Epithelial cell of prostate (primary cell): ENCODE data around the gene P2RY2.
A peak's percentile ranks its signal among the peaks of the same experiment; 100 is the strongest.

Experiments used
- DNase-seq: peaks from one replicate; pipeline ENCODE4 v3.0.0-alpha.2; 2011; ENCODE audit warnings: low read depth, low spot score
- H3K27ac ChIP-seq: fragments of 450-650 bp; 2 replicates; pipeline ENCODE4 v1.5.1; 2017; ENCODE audit warnings: mild to moderate bottlenecking

The P2RY2 gene

GRCh38 chr11:73237471-73238290 is 19.6 kb downstream of the P2RY2 start:
- no peak for DNase-seq
- H3K27ac ChIP-seq = no peak overlapping the region

- H3K27ac ChIP-seq = no peak overlapping the region
- DNase-seq = no peak
Observed at GRCh38 chr11:73239111-73239521, 21.0 kb downstream of the P2RY2 start.

DNA sequence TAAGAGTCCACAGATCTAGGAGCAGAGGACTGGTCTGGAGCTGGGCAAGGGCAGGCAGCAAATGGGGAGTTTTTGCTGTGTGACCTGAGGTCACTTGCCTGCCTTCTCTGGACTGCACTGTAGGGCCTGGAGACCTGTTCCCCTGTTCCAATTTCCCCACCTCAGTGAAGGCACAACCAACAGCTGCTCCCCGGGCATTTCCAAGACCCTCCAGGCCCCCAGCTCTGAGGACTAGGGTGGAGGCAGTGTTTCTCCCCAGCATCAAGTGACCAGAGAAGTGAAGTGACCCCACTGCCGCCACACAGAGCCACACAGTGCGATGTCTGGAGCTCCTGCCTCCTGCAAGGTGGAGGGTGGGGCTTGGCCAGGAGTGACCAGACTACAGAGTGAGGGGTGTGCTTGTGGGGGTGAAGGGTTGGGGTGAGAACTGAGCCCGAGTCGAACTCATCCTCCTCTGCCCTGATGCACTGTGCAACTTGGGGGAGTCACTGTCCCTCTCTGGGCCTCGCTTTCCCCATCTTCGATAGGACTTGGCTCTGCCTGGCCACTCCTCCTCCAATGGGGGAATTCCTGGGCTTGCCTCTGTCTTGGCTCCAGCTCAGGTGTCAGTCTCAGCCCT is 21.6 kb downstream of the P2RY2 start:
- no peak for DNase-seq
- H3K27ac ChIP-seq = no peak overlapping the region

GRCh38 chr11:73240190-73240781 is 22.2 kb downstream of the P2RY2 start:
- no peak for DNase-seq
- no peak overlapping the region for H3K27ac ChIP-seq

- DNase-seq = no peak
- H3K27ac ChIP-seq = no peak overlapping the region
Observed at GRCh38 chr11:73241300-73241699, 23.2 kb downstream of the P2RY2 start.

DNA sequence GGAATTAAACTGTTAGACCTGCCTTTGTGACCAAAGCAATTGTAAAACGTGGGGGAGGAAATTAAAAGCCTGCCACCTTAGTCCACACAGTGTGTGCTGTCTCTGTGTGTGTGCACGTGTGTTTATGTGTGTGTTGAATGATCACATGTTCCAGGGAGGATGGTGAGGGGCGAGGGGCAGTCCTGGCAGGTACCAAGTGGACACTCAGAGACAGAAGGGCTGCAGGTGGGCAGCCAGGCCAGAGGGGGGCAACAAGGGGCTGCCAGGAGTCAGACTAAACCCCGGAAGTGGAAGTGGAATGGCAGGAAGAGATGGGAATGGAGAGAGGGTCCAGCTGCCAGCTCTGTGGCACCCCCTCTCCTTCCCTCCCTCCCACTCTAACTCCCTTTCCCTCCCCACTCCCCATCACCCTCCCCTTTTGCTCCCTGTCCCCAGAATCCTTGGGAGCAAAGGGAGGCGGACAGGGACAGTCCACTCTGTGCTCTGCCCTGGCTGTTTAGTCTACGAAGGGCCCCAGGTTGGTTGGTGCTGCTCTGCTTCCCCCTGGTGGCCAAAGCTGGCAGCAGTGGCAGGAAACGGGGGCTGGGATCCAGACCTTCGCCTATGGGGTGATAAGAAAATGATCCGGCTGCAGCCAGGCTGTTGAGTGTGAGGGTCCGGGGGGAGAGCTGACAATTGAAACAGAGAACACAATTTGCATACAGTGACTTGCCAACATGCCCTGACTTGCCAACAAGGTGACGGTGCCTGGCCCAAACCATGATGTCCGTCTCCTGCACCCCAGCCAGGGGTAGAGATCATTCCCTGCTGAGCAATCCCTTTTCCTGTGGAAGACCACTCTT is 24.4 kb downstream of the P2RY2 start:
- DNase-seq = no peak
- H3K27ac ChIP-seq = no peak overlapping the region

- H3K27ac ChIP-seq = no peak overlapping the region
- no peak for DNase-seq
Observed at GRCh38 chr11:73243093-73243485, 25.0 kb downstream of the P2RY2 start.

- no peak for DNase-seq
- no peak overlapping the region for H3K27ac ChIP-seq
Observed at GRCh38 chr11:73244589-73245240, 26.6 kb downstream of the P2RY2 start.

DNA sequence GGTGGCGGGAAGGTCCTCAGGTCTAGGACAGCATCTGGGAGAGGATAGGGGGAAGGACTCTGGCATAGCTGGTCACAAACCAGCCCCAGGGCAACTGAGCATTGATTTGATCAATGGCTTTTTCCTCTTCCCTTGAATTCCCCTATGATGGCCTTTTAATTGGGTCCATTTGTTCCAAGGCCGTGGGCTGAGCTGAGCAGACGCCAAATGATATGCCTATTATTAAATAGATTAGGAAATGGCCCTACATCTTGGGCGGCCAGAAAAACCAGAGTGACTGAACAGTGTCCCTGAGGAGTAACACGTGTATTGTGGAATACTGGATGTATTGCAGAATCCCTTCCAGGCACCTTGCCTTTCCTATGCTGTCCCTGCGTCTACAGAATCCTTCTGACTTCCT is 27.4 kb downstream of the P2RY2 start:
- DNase-seq = no peak
- H3K27ac ChIP-seq = no peak overlapping the region

GRCh38 chr11:73246303-73246702 is 28.2 kb downstream of the P2RY2 start:
- no peak overlapping the region for H3K27ac ChIP-seq
- no peak for DNase-seq

DNA sequence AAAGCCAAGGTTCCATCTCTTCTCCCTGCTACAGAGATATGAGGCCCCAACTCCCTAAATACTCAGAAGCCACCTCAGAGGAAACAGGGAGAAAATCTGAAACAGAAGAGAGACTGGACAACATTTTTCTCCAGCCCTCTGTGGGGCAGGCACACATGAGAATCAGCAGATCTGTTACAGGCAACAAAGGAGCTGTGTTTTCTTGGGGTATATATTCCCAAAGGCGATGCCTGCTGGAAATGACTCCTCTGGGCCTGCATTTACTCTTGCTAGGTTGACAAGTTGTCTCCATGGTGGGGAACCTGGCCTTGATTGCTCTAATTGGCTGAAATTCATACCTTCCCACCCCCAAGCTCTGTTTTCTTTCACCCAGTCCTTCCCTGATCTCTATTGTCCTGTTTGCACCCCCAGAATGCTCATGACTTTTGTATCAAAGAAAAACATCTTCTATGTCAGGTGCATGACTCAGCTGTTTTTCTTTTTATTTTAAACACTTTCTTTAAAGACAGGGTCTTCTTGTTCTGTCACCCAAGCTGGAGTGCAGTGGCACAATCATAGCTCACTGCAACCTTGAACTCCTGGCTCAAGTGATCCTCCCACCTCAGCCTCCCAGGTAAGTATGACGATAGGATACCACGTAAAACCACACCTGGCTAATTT is 30.6 kb downstream of the P2RY2 start:
- peak overlapping the region; percentile 2 for H3K27ac ChIP-seq
- DNase-seq = no peak

- H3K27ac ChIP-seq = peak overlapping the region; percentile 2
- peak; percentile 75 for DNase-seq
Observed at GRCh38 chr11:73249304-73249703, 31.2 kb downstream of the P2RY2 start.

DNA sequence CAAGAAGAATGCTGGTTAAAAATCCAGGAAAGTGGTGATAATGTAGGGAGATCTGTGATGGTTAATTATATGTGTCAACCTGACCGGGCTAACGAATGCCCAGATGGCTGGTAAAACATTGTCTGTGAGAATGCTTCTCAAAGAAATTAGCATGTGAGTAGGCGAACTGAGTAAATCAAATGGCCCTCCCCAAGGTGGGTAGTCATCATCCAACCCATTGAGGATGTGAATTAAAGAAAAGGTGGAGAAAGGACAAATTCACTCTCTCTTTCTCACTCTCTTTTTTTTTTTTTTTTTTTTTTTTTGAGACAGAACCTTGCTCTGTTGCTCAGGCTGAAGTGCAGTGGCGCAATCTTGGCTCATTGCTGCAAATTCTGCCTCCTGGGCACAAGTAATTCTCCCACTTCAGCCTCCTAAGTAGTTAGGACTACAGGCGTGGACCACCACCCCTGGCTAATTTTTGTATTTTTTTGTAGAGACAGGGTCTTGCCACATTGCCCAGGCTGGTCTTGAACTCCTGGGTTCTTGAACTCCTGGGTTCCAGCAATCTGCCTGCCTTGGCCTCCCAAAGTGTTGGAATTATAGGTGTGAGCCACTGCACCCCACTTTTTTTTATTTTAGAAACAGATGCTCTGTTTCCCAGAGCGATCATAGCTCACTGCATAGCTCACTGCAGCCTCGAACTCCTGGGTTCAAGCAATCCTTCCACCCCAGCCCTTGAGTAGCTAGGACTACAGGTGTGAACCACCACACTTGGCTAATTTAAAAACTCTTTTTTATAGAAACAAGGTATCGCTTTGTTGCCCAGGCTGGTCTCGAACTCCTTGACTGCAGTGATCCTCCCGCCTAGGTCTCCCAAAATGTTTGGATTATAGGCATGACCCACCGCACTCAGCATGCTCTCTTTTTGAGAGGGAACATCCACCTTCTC is 32.0 kb downstream of the P2RY2 start:
- peak overlapping the region; percentile 2 for H3K27ac ChIP-seq
- no peak for DNase-seq

- no peak overlapping the region for H3K27ac ChIP-seq
- no peak for DNase-seq
Observed at GRCh38 chr11:73252577-73253191, 34.6 kb downstream of the P2RY2 start.

DNA sequence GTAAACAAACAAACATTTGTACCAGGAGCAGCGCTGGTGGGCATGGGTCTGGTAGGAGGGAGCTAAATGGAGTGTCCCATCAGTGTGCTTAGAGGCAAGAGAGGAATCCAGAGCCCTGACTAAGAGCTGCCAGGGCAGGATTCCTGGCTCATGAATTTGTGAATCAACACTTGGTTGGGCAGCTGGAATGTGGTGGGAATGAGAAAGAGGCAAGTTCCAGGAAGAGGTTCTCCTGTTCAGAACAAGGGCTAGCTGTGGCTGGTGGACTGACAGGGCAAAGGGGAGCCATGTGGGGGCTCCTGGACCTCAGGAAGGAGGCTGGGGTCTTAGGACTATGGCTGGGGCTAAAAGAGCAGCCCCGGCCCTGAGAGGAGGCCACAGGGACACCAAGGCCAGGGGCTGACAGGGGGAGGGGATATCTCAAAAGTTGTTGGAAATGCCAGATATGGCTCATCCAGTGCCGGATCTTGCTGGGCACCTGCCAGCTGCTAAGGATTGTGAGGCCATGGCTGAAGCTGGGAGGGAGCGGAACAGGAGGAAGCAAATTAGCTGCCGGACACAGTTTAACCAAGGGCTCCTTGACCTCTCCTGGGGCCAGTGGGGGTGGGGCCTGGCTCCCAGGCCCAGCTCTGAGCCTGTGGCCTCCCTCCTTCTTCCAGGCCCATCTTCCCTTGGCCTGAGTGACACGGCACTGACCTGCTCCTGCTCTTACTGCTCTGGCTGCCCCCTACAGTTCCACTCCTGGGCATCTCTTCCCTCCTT is 39.4 kb downstream of the P2RY2 start:
- peak; percentile 59 for DNase-seq
- H3K27ac ChIP-seq = peak overlapping the region; percentile 81

DNA sequence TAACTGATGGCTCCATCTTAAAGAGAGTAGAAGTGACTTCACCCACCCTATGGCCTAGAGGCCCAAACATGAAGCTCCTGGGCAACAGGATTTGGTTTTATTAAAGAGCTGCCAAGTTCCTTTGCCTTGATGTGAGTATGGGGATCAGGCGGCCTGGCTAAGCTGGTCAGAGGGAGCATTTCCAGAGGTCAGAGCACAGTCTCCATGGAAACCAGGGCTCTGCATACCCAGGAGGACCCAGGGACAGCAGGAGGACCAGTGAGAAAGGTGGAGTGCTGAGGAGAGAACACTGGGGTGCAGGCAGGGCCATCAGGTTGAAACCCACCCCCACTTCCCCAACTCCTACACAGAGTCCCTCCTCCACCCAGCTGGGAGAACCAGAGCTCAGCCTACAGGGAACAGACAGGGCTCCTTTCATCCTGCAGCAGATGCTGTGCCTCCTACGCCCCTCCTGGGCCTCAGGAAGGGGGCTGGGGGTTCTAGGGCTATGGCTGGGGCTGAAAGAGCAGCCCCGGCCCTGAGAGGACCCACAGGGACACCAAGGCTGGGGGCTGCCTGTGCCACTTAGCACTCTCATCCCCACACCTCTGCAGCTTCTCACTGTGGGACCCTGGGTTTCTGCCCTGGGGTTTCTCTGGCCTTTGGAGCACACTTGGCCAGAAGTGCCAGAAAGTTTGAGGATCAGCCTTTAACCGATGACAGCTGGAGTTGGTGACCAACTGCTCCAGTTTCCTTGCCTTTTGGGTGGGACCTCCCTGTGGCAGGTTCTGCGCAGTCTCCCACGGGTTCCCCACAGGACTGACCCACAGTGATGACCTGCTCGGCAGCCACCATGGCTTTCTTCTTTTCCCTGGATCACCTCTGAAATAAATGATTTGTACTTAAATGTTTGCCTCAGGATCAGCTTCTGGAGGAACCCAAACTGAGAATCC is 40.3 kb downstream of the P2RY2 start:
- peak overlapping the region; percentile 81 for H3K27ac ChIP-seq
- no peak for DNase-seq
